GM18508 (cell line): Measurements from ENCODE around the gene ZDHHC14.

Experiments
- ATAC-seq: cut with Tn5 transposase; IDR thresholded peaks from one replicate; pipeline ENCODE4 v1.9.1; 2021; ENCODE audit warnings: moderate number of reproducible peaks; ENCODE audit not compliant: insufficient read depth, unreplicated experiment

Gene ZDHHC14

DNA sequence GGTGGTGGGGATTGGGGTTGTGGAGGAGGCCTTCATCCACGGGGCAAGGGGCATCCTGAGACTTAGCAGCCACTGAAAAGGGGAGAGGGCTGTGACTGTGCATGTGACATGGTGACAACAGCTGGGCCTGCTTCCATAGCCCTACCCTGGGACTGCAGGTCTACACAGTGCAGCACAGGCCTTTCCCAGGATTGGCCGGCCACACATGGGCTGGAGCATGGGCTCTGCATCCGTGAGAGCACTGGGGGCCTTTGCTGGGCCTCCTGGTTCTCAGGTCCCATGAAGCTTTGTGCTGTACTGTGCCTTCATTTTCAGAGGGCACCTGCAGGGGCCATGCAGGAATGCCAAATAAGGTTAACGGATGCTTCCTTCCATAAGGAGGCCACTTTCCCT is 56.0 kb downstream of the ZDHHC14 start:
- no peak for ATAC-seq

DNA sequence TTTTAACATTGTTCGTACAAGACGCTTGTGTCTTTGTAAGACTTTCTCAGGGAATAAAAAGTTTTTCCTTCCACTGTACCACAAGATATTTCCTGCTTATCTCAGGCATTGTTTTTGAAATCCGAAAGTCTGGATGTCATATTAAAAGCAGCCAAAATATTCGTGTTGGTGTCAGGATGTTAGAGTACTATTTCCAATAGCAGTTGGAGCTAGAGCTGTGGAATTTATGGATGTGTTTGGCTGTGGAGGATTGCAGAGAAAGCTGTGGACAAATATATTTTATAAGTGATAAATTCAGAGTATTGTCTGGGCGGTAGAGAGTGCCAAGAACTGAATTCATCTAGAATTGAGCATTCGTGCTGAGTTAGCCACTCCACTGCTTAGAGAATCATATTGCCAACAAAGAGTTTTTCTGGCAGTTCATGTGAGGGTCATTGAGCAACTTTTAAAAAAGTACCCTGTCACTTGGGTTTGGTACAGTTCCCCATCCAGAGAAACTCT is 57.7 kb downstream of the ZDHHC14 start:
- no peak for ATAC-seq

DNA sequence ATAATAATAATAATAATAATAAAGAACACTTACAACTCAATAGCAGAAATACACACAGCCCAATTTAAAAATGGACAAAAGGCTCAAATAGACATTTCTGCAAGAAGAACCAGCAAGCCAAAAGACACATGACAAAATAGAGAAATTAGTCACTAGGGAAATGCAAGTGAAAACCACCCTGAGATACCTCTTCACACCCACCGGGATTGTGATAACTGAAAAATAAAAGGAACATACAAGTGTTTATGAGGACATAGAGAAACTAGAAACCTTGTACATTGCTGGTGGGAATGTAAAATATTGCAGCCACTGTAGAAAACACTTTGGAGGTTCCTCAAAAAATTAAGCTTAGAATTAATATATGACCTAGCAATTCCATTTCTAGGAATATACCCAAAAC is 59.2 kb downstream of the ZDHHC14 start:
- no peak for ATAC-seq

DNA sequence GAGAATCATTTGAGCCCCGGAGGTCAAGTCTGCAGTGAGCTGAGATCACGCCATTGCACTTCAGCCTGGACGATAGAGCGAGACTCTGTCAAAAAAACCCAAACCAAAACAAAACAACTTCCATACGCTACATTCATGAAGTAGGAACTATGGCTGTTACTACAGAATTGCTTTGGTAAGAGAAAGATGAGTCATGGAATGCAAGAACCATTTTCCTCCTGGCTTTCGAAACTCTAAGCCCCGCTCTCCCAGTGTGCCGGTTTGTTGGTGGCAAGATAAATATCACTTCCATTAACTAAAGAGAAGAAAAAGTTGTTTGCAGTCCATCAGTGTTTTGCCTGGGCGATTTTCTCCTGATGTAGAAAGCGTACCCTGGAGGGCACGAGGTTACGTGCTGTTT is 61.3 kb downstream of the ZDHHC14 start:
- no peak for ATAC-seq

DNA sequence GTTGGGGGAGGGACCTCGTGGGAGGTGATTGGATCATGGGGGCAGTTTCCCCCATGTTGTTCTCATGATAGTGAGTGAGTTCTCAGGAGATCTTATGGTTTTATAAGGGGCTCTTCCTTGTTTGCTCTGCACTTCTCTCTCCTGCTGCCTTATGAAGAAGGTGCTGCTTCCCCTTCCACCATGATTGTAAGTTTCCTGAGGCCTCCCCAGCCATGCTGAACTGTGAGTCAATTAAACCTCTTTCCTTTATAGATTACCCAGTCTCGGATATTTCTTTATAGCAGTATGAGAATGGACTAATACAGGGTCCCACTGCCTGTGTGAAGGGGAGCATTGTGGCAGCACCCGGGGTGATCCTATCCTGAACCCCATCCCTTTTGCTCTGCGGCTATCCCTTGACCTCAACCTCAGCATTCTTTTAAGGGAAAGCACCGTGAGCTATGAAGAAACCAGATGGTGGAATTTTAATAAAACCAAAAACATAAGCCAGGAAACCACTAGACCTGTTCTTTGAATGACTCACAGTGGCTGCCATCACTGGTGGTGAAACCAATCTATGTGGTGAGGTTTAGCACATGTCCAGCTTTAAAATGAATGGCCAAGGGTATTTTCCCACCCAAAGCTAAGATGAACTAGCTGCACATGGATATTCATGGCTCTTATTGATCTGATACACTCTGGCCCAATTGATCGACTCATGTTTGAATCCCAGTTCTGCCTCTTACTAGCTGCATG is 62.2 kb downstream of the ZDHHC14 start:
- ATAC-seq, result peak; percentile 74

DNA sequence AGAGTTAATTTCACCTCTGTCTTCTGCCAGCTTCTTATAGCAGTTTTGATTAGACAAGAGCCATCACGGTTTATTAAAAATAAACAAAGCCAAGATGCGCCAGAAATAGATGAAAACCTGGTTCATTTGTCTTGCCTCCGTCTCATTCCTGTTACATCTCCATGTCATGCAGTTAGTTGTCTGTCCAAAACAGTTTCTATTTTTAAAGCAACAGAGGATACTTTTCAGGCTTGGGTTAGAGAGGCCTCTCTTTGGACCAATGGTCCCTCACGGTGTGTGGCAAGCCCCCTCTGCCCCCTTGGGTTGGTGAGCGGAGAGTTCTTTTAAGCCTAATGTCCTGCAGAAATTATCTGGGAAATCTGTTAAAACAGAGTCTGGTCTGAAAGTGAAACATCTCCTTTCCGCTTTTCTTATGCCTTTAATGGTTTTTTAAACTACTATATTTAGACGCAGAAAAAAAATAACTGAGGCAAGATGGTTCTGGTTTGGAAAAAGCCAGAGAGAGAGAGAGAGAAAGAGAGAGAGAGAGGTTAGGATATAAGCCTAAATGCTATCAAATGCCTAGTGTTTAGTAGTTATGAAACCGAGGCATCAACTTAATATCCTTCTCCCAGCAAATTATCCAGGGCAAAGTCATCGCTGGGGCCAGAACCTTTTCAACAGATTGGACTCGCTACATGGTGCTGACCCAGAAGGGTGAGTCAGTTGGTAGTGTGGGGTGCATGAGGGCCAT is 64.5 kb downstream of the ZDHHC14 start:
- ATAC-seq, result no peak

DNA sequence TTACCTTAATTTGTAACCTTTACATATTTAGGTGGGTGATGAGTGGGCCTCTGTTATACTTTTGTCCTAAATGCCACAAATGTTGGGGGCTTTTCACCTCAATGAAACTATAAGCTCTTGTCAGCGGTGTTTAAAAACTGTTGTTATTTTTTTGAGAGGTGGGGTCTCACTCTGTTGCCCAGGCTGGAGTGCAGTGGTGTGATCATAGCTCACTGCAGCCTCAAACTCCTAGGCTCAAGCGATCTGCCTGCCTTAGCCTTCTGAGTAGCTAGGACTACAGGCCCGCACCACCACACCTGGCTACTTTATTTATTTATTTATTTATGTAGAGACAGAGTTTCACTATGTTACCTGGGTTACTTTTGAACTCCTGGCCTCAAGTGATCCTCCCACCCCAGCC is 66.7 kb downstream of the ZDHHC14 start:
- ATAC-seq, result no peak

DNA sequence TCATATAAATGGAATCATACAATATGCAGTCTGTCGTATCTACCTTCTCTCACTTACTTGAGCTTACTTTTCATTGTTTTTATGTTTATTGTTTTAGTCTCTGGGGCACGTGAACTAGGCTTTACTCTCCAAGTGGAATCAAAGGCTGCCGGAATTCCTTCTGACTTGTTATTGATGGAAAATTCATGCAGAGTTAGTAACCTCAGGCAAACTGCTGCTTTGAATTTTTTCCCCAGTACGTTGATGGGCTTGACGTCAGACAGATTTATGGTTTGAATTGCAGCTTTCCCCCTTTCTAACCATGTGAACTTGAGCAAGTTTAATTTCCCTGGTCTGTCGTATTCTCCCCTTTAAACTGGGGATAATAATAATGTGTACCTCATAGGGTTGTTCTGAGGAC is 68.6 kb downstream of the ZDHHC14 start:
- ATAC-seq, result no peak

DNA sequence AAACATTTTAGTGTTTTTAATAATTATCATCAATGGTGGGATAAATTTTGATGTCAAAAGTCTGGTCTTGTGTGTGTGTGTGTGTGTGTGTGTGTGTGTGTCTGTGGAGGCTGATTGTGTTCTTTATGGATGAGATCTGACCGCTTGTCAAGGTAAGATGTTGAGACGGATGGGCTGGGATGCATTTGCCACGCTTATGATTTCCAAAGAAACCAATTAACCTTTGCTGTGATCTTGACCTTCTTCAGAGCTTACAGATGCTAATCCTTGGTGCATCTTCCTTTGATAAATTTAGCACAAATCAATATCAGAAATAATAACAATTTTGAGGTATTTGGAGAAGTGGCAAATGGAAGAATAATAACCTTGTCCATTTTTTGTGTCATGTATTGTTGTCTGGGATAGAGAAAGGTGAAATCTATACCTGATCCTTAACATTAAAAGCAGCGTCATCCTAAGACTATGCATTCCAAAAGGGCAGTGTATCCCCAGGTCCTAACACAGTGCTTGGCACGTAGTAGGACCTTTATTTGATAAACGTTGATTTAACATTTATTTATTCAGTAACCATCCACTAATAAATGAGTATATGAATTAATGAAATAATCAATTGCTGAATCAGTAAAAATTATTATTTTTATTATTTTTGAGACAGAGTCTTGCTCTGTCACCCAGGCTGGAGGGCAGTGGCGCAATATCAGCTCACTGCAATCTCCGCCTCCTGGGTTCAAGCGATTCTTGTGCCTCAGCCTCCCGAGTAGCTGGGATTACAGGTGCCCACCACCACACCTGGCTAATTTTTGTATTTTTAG is 70.1 kb downstream of the ZDHHC14 start:
- ATAC-seq, result no peak

DNA sequence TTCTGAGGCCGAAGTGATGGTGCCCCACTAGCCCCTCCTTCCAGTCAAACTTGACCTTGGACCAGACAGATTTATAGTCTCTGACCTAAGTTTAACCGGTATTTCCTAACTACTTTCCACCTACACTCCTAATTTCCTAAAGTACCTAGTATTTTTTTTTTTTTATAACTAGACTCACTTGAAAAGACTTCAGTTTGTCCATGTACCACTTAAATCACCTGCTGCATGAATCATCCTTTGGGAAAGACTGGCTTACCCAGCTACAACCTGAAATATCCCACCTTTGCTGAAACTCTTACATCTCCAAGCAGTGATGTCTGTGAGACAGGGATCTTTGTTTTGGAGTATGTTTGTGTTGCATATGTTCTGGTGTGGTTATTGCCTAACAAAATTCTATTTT is 71.1 kb downstream of the ZDHHC14 start:
- ATAC-seq, result no peak

DNA sequence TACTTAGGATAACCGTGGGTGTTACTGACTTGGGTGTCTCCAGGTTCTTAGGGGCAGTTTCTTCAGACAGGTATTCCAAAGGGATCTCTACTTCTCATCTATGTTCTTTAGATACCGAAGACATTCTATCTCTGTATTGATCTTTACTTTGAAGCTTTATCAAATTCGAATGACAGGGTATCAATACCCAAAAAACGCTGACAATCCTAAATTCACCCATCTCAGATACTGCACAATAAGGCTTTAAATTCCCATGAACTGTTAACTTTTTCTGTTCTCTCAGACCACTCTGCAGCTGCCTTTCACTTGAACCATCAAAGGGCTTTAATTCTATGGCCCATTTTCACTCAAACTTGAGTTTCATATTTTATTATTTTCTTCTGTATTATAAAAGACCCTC is 72.1 kb downstream of the ZDHHC14 start:
- ATAC-seq, result no peak

DNA sequence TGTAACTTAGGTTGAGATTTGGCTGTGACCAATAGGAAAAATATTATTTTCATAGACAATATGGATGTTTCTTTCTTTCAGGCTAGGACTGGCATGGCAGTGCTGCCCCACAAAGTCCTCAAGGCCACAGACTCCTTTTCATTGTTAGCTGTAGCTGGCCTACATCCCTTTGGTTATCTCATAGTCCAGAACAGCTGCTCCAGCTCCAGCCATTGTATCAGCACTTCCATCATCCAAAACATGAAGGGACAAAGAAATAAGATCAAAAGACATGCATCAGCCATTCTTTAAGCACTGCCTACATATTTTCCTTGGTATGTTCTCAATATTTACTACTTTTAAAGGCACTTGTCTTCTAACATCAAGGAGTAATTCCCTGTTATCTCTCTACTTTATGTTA is 73.0 kb downstream of the ZDHHC14 start:
- ATAC-seq, result no peak

DNA sequence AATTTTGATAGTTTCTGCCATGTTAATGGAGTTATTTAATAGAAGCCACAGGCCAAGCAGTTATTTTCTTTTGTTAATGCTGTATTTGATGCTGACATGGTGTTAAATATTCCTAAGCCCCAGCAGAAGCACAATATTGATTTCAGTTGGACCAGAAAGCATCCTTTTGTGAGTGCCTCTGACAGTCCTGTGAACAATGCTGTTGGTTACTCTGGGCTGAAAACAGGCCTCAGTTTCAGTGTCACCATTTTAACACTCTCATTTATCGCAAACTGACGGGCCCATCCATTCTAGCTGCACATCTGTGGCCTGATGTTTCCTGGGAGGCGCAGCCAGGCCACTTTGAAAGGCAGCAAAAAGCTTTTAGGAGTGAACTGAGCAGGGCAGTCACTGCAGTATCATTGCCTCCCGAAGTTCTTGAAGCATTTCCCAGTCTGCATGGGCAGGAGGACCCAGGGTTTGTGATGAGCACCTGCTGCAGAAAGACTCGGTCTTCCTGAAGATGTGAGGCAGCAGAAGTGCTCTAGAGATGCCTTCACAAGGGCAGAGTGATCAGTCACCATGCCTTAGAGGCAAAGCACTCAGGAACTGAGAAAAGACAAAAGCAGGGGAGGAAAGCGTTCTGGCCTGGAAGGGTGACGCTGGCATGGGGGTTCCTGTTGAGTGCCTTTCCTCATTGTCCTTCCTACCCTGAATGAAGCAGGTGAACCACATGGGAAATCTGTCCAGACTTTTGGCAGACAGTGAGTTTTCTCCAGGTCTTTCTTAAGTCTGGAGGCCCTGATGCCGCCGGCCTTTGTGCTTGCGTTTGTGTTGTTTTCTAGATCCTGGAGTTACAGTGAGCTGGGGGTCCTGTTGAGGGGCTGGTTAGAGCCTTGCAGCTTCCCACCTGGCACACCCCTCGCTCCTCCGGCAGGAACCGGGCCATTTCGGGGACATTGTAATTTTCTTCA is 74.0 kb downstream of the ZDHHC14 start:
- no peak for ATAC-seq

DNA sequence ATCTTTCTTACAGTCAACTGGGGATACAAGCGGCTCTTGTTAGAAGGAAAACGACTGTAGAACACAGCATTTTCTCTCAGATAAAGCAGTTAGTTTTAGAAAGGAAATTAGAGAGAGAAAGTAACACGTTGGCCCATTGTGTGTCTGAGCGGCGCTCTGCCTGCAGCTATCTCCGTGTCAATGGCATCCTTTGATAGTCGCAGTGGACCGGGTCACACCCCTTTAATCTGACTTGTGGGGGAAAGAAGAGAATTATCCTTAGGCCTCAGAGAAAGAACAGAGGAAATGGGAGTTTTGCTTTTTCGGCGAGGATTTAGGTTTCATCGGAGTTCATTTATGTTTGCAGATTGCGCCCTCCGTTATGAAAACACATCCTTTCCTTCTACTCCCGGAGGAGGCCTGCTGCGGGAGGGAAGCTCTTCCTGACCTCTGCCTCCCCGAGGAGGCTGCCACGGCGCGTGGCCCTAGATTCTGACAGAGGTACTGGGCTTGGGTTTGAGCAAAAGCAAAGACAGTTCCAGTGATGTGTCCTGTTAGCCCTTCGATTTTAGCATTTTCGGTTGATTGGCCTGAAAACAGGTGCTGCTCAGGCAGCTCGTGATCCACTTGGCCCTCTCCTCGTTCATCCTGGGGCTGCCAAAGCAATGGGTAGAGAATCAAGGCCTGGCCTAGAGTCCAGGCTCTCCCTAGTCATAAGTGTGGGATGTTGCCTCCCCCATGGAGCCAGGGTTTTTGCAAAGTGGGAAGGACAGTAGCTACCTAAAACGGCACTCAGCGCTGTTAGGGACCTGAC is 74.9 kb downstream of the ZDHHC14 start:
- no peak for ATAC-seq

DNA sequence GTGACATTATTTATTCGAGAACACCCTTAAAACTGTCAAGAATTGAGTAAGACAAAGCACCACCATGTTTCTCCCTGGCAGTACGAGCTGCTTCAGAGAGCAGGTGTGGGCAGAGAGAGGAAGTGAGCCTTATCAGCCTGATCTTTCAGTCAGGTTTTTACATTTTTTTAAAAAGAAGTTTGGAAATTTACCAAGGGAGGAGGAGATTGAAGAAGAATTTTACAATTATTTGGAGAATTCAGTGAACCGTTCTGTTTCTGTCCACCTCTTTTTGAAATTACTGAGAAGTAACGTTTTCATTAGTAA is 75.5 kb downstream of the ZDHHC14 start:
- no peak for ATAC-seq

DNA sequence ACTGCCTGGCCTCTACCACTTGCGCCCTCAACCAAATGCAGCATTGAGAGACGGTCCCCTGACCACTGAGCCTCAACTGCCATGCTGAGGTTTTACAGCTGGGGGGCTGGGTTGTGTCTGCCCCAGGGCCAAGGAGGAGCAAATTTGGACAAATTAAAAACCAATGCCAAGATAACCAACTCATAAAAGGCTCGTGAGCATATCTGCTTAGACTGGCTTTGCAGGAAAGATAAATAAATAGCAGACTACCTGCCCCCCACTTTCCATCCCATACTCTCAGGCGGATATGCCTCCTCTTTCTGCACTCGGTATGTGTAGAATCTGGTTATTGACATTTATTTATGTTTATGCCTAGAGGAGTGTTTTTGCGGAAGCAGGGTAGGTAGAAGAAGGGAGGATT is 76.8 kb downstream of the ZDHHC14 start:
- no peak for ATAC-seq

DNA sequence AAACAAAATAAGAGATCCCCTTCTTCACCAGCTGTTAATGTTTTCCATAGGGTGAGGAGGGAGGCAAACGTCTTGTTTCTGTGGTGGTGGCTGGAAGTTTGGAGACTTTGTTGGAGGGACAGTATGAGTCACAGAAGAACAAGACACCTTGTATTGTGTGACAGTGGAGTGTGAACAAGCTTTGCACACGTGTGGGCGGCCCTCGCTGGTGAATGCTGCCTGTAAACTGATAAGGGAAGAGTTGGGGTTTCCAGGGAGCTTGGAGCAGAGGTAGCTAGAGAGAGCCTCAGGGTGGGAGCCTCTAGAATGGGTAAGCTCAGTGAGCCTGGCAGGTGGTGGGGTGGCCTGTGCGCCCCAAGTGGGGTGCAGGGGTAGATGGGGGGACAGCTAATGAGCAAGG is 78.3 kb downstream of the ZDHHC14 start:
- ATAC-seq, result no peak

DNA sequence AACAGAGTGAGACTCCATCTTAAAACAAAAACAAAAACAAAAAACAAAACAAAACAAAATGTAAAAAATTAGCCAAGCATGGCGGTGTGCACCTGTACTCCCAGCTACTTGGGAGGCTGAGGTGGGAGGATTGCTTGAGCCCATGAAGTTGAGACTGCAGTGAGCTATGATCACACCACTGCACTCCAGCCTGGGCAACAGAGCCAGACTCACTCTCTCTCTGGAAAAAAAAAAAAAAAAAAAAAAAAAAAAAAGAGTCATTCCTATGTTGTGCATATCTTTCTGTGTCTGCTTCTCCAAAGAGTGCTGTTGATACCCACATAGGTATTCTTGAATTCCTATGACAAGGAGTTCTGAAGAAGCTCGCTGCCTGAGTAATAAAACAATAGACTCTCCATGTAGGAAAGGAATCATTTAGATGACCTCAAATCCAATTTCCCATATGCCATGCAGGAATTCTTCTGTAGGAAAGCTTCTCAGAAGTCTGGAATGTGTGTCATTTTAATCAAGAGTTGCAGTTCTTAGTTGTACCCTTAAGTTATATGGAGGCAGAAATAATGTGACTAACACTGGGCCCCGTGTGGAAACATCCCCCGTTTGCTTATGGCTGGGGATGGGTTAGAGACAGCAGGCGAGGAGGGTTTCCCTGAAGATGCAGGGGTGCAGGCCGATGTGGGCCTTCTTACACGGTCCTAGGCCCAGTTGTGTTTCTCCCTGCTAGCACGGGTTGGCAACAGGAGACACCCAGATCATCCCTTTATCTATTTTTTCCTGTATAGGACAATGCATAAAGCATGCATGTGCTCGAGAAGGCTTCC is 79.4 kb downstream of the ZDHHC14 start:
- no peak for ATAC-seq
